ENCODE measurements around the gene RANBP1.

Gene RANBP1

GRCh38 chr22:20171288-20172140, 55.6 kb downstream of the RANBP1 start:
- ChIA-PET POLR2A (interaction anchor here (0.6 to 1.2 kb wide), 2 partner anchors 9 to 17 kb away, joined by 3 to 4 read pairs; no protein-coding TSS in a partner anchor), CTCF (interaction anchor here (0.7 to 1.4 kb wide), 2 partner anchors 11 to 287 kb away, joined by 3 read pairs; no protein-coding TSS in a partner anchor)
- TF ChIP-seq, protein P1, sequence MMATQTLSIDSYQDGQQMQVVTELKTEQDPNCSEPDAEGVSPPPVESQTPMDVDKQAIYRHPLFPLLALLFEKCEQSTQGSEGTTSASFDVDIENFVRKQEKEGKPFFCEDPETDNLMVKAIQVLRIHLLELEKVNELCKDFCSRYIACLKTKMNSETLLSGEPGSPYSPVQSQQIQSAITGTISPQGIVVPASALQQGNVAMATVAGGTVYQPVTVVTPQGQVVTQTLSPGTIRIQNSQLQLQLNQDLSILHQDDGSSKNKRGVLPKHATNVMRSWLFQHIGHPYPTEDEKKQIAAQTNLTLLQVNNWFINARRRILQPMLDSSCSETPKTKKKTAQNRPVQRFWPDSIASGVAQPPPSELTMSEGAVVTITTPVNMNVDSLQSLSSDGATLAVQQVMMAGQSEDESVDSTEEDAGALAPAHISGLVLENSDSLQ (IDR thresholded peaks at IDR 0.05) = no peak
- TF ChIP-seq ZNF384 (IDR thresholded peaks at IDR 0.05) = no peak
- no peak for TF ChIP-seq TARDBP (IDR thresholded peaks at IDR 0.05)
- TF ChIP-seq BHLHE40 (IDR thresholded peaks at IDR 0.05; ENCODE audit: borderline replicate concordance) = no peak
- no peak for TF ChIP-seq FOXA1 (IDR thresholded peaks at IDR 0.05)
- TF ChIP-seq HDGF (IDR thresholded peaks at IDR 0.05; ENCODE audit: borderline replicate concordance) = no peak
- no peak for TF ChIP-seq FOXK2 (IDR thresholded peaks at IDR 0.05)
- no peak for TF ChIP-seq SP1 (IDR thresholded peaks at IDR 0.05)
- TF ChIP-seq ARNT (IDR thresholded peaks at IDR 0.05) = no peak
- no peak for TF ChIP-seq NFRKB (IDR thresholded peaks at IDR 0.05)
- no peak for TF ChIP-seq SUZ12 (IDR thresholded peaks at IDR 0.05)
- no peak for TF ChIP-seq FOXM1 (IDR thresholded peaks at IDR 0.05; ENCODE audit: borderline replicate concordance)
- TF ChIP-seq CTBP1 (IDR thresholded peaks at IDR 0.05; ENCODE audit: borderline replicate concordance) = no peak
- no peak for TF ChIP-seq ELF4 (IDR thresholded peaks at IDR 0.05)
- TF ChIP-seq LEF1 (IDR thresholded peaks at IDR 0.05; ENCODE audit: borderline replicate concordance) = no peak
- no peak for TF ChIP-seq L3MBTL2 (conservative IDR thresholded peaks at IDR 0.05)
- no peak for DNase-seq (ENCODE audit: extremely low spot score)

DNA sequence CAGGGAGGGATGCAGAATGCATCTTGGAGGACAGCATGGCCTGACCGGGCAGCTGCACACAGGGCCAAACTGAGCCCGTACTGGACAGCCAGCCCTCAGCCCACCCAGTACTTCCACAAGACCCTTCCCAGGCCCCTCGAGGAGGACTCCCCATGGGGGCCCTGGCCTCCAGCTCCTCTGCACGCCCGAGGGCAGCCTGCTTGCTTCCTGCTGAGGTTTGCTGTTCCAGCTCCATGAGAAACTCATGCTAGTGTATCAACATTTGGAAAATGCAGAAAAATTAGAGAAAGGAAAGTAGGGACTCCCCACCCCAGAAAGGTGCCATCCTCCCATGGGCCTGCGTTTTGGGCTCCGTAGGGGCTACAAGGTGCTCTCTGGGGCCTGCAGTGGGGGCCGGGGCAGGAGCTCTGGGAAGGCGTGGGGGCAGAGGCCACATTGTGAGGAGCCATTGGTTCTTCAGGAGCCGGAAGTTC, 56.3 kb downstream of the RANBP1 start:
- CTCF ChIA-PET = interaction anchor here (0.7 to 1.4 kb wide), 2 partner anchors 12 to 288 kb away, joined by 3 read pairs; no protein-coding TSS in a partner anchor
- DNase-seq (ENCODE audit: extremely low spot score) = no peak
- no peak for TF ChIP-seq ARNT (IDR thresholded peaks at IDR 0.05)
- TF ChIP-seq NFRKB (IDR thresholded peaks at IDR 0.05) = no peak
- no peak for TF ChIP-seq BHLHE40 (IDR thresholded peaks at IDR 0.05; ENCODE audit: borderline replicate concordance)
- TF ChIP-seq TARDBP (IDR thresholded peaks at IDR 0.05) = no peak
- no peak for TF ChIP-seq HDGF (IDR thresholded peaks at IDR 0.05; ENCODE audit: borderline replicate concordance)
- TF ChIP-seq ZNF384 (IDR thresholded peaks at IDR 0.05) = no peak
- POLR2A ChIA-PET = interaction anchor here (0.6 to 1.2 kb wide), 2 partner anchors 9 to 16 kb away, joined by 3 to 4 read pairs; no protein-coding TSS in a partner anchor

- no peak for TF ChIP-seq FOXA1 (IDR thresholded peaks at IDR 0.05)
- TF ChIP-seq ZNF384 (IDR thresholded peaks at IDR 0.05) = no peak
- TF ChIP-seq NFRKB (IDR thresholded peaks at IDR 0.05) = no peak
- no peak for TF ChIP-seq CTBP1 (IDR thresholded peaks at IDR 0.05; ENCODE audit: borderline replicate concordance)
- TF ChIP-seq L3MBTL2 (conservative IDR thresholded peaks at IDR 0.05) = no peak
- no peak for TF ChIP-seq TARDBP (IDR thresholded peaks at IDR 0.05)
- TF ChIP-seq, protein P1 (IDR thresholded peaks at IDR 0.05) = no peak
- no peak for TF ChIP-seq LEF1 (IDR thresholded peaks at IDR 0.05; ENCODE audit: borderline replicate concordance)
- no peak for TF ChIP-seq HDGF (IDR thresholded peaks at IDR 0.05; ENCODE audit: borderline replicate concordance)
- no peak for TF ChIP-seq FOXM1 (IDR thresholded peaks at IDR 0.05; ENCODE audit: borderline replicate concordance)
- no peak for TF ChIP-seq SUZ12 (IDR thresholded peaks at IDR 0.05)
- no peak for TF ChIP-seq FOXK2 (IDR thresholded peaks at IDR 0.05)
- no peak for TF ChIP-seq ARNT (IDR thresholded peaks at IDR 0.05)
- TF ChIP-seq BHLHE40 (IDR thresholded peaks at IDR 0.05; ENCODE audit: borderline replicate concordance) = no peak
- TF ChIP-seq SP1 (IDR thresholded peaks at IDR 0.05) = no peak
- no peak for TF ChIP-seq ELF4 (IDR thresholded peaks at IDR 0.05)
- ChIA-PET CTCF (no interaction called here), POLR2A (no interaction called here)
- no peak for DNase-seq (ENCODE audit: extremely low spot score)
Observed at GRCh38 chr22:20173246-20173645, 57.3 kb downstream of the RANBP1 start.

DNA sequence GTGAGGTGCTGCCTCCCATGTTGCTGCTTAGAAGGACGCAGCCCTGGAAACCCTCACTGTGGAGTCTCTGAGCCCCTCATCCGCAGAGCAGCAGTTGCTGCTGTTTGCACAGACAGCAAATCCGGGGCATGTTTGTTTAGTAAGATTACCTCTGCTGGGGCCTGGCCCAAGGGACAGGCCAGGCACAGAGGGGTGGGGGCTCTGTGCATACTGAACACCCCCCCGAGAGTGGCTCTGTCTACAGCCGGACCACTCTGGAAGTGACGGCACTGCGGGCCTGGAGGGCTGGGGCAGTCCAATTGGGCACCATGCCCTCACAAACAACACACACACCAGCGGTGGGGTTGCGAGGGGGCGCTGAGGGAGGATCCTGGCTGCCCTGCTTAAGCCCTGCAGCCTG, 57.9 kb downstream of the RANBP1 start:
- CTCF ChIA-PET = no interaction called here
- POLR2A ChIA-PET = no interaction called here
- no peak for TF ChIP-seq FOXK2 (IDR thresholded peaks at IDR 0.05)
- TF ChIP-seq L3MBTL2 (conservative IDR thresholded peaks at IDR 0.05) = no peak
- no peak for TF ChIP-seq LEF1 (IDR thresholded peaks at IDR 0.05; ENCODE audit: borderline replicate concordance)
- TF ChIP-seq HDGF (IDR thresholded peaks at IDR 0.05; ENCODE audit: borderline replicate concordance) = no peak
- TF ChIP-seq NFRKB (IDR thresholded peaks at IDR 0.05) = no peak
- no peak for TF ChIP-seq ARNT (IDR thresholded peaks at IDR 0.05)
- TF ChIP-seq BHLHE40 (IDR thresholded peaks at IDR 0.05; ENCODE audit: borderline replicate concordance) = no peak
- no peak for TF ChIP-seq SUZ12 (IDR thresholded peaks at IDR 0.05)
- no peak for TF ChIP-seq ELF4 (IDR thresholded peaks at IDR 0.05)
- no peak for TF ChIP-seq SP1 (IDR thresholded peaks at IDR 0.05)
- no peak for TF ChIP-seq CTBP1 (IDR thresholded peaks at IDR 0.05; ENCODE audit: borderline replicate concordance)
- TF ChIP-seq, protein P1 (IDR thresholded peaks at IDR 0.05) = no peak
- TF ChIP-seq TARDBP (IDR thresholded peaks at IDR 0.05) = no peak
- no peak for TF ChIP-seq FOXM1 (IDR thresholded peaks at IDR 0.05; ENCODE audit: borderline replicate concordance)
- no peak for DNase-seq (ENCODE audit: extremely low spot score)

GRCh38 chr22:20174785-20175596, 59.1 kb downstream of the RANBP1 start:
- CTCF ChIA-PET = interaction anchor here (0.8 to 1.8 kb wide), 3 partner anchors 64 to 84 kb away, joined by 3 to 4 read pairs (median 4); no protein-coding TSS in a partner anchor
- no peak for TF ChIP-seq FOXM1 (IDR thresholded peaks at IDR 0.05; ENCODE audit: borderline replicate concordance)
- TF ChIP-seq ARNT (IDR thresholded peaks at IDR 0.05) = no peak
- TF ChIP-seq CTBP1 (IDR thresholded peaks at IDR 0.05; ENCODE audit: borderline replicate concordance) = no peak
- no peak for TF ChIP-seq ZNF384 (IDR thresholded peaks at IDR 0.05)
- TF ChIP-seq LEF1 (IDR thresholded peaks at IDR 0.05; ENCODE audit: borderline replicate concordance) = no peak
- TF ChIP-seq, protein P1 (IDR thresholded peaks at IDR 0.05) = no peak
- TF ChIP-seq FOXA1 (IDR thresholded peaks at IDR 0.05) = no peak
- TF ChIP-seq SUZ12 (IDR thresholded peaks at IDR 0.05) = no peak
- no peak for TF ChIP-seq TARDBP (IDR thresholded peaks at IDR 0.05)
- no peak for TF ChIP-seq FOXK2 (IDR thresholded peaks at IDR 0.05)
- no peak for TF ChIP-seq ELF4 (IDR thresholded peaks at IDR 0.05)
- no peak for TF ChIP-seq BHLHE40 (IDR thresholded peaks at IDR 0.05; ENCODE audit: borderline replicate concordance)
- no peak for TF ChIP-seq L3MBTL2 (conservative IDR thresholded peaks at IDR 0.05)
- no peak for TF ChIP-seq SP1 (IDR thresholded peaks at IDR 0.05)
- no peak for TF ChIP-seq NFRKB (IDR thresholded peaks at IDR 0.05)
- TF ChIP-seq HDGF (IDR thresholded peaks at IDR 0.05; ENCODE audit: borderline replicate concordance) = no peak
- no peak for DNase-seq (ENCODE audit: extremely low spot score)
- POLR2A ChIA-PET = no interaction called here

All from HEK293T (cell line).